GM12878 (cell line): ENCODE results near the gene FDXR. TPM values are rescaled to one million over a fixed set of nuclear protein-coding genes. Genes with fewer than 3 reads are reported as not detected.

ENCODE experiments used
- ATAC-seq: fragments of 200-7000 bp; cut with Tn5 transposase; 3 replicates; pipeline ENCODE4 v1.9.1; 2020; ENCODE audit warnings: mild to moderate bottlenecking, moderate library complexity
- BruUV-seq: library from RNA; stranded (reverse); fragments of 400-500 nt; replicated peaks from 2 replicates; lab custom pipeline; 2021; lab: Mats Ljungman, UMichigan
- CTCF ChIA-PET: fragments of 300-600 bp; sonication (Branson Sonifier 250); formaldehyde crosslinking; extraction: SDS; loops from one replicate; lab custom pipeline; 2021; ENCODE audit warnings: inconsistent platforms; lab: Yijun Ruan, JAX
- POLR2A ChIA-PET: fragments of 350-600 bp; formaldehyde crosslinking; extraction: SDS; loops from one replicate; lab custom pipeline; 2021; ENCODE audit warnings: inconsistent platforms; lab: Charles Lee
- RAD21 ChIA-PET: fragments of 300-600 bp; sonication (Branson Sonifier 250); formaldehyde crosslinking; loops from one replicate; lab custom pipeline; 2023; ENCODE audit warnings: antibody characterized with exemption; ENCODE audit not compliant: unreplicated experiment; lab: Charles Lee
- SMC1A ChIA-PET: fragments of 300-600 bp; sonication (Branson Sonifier 250); formaldehyde crosslinking; loops from one replicate; lab custom pipeline; 2023; ENCODE audit not compliant: unreplicated experiment, uncharacterized antibody; lab: Charles Lee
- DNase-seq: peaks from one replicate; pipeline ENCODE4 v3.0.0-alpha.2; 2011; ENCODE audit warnings: low read depth, low spot score
- FAIRE-seq: peaks from 3 replicates; lab custom pipeline; 2011; peaks lifted over from hg19 to GRCh38; lab: Jason Lieb, UNC
- H2AFZ ChIP-seq: 2 replicates; pipeline ENCODE4 v1.6.0; 2011; ENCODE audit warnings: low read depth, low read length, control low read depth; ENCODE audit not compliant: control insufficient read depth
- H3K27ac ChIP-seq: 2 replicates; pipeline ENCODE4 v1.5.1; 2011; ENCODE audit warnings: control low read depth; ENCODE audit not compliant: control insufficient read depth, insufficient read depth
- H3K27me3 ChIP-seq, 2 experiments: replicated peaks in 1 of 2; 2 replicates each; pipeline versions ENCODE4 v1.6.0 to v1.6.1; 2011; ENCODE audit warnings: low read length in 1 of 2; ENCODE audit not compliant: control insufficient read depth in 2 of 2, insufficient read depth in 2 of 2
- H3K36me3 ChIP-seq, 2 experiments: 2 replicates each; pipeline ENCODE4 v1.5.1; 2011; ENCODE audit warnings: low read length in 1 of 2; ENCODE audit not compliant: control insufficient read depth in 2 of 2, insufficient read depth in 2 of 2
- H3K4me1 ChIP-seq: 2 replicates; pipeline ENCODE4 v1.6.1; 2011; ENCODE audit warnings: mild to moderate bottlenecking, low read length, moderate library complexity, mixed read lengths; ENCODE audit not compliant: control insufficient read depth, insufficient read depth
- H3K4me2 ChIP-seq: 2 replicates; pipeline ENCODE4 v1.6.0; 2011; ENCODE audit warnings: control low read depth; ENCODE audit not compliant: control insufficient read depth, insufficient read depth
- H3K4me3 ChIP-seq: fragments of 200-600 bp; sonication (generic); 2 replicates; pipeline ENCODE4 v1.5.1; 2016
- H3K79me2 ChIP-seq: 2 replicates; pipeline ENCODE4 v1.6.0; 2011; ENCODE audit warnings: low read length; ENCODE audit not compliant: control insufficient read depth, insufficient read depth
- H3K9ac ChIP-seq: 2 replicates; pipeline ENCODE4 v1.8.0; 2011; ENCODE audit warnings: low read length, control low read depth, mixed read lengths; ENCODE audit not compliant: control insufficient read depth, insufficient read depth
- H3K9me3 ChIP-seq: replicated peaks from 3 replicates; pipeline ENCODE4 v1.5.1; 2011; ENCODE audit warnings: mild to moderate bottlenecking, low read length; ENCODE audit not compliant: control insufficient read depth, insufficient read depth
- H4K20me1 ChIP-seq: 2 replicates; pipeline ENCODE4 v1.6.0; 2011; ENCODE audit not compliant: control insufficient read depth, insufficient read depth
- BHLHE40 ChIP-seq, 2 experiments: fragments of 450-650 bp in 1 of 2; IDR thresholded peaks; 2 replicates each; pipeline ENCODE4 v1.6.1; 2011 to 2017; ENCODE audit warnings: low read depth in 2 of 2, borderline replicate concordance in 1 of 2, improper control_type of control experiment in 1 of 2, low read length in 1 of 2, mild to moderate bottlenecking in 1 of 2
- FOXM1 ChIP-seq: IDR thresholded peaks from 2 replicates; pipeline ENCODE4 v1.6.1; 2012; ENCODE audit warnings: low read depth, mild to moderate bottlenecking, inconsistent platforms, low read length, moderate library complexity
- PAX8 ChIP-seq: fragments of 450-650 bp; IDR thresholded peaks from 2 replicates; pipeline ENCODE4 v1.6.1; 2017; ENCODE audit warnings: mild to moderate bottlenecking, moderate library complexity
- SMAD5 ChIP-seq: IDR thresholded peaks from 2 replicates; pipeline ENCODE4 v1.6.1; 2016; ENCODE audit warnings: antibody characterized with exemption, low read depth
- SPI1 ChIP-seq: IDR thresholded peaks from 2 replicates; pipeline ENCODE4 v1.6.1; 2011; ENCODE audit warnings: low read depth, mild to moderate bottlenecking, low read length, moderate library complexity, borderline replicate concordance; ENCODE audit not compliant: insufficient read depth
- WGBS: methylation state at CpG from one replicate; pipeline ENCODE4 v1.1.6; 2016; ENCODE audit warnings: low lambda C conversion rate; ENCODE audit not compliant: insufficient replicate concordance, insufficient coverage; ENCODE audit errors: missing lambda C conversion rate; 5-methylcytosine and 5-hydroxymethylcytosine counted together
- in situ Hi-C: fragments of 300-500 bp; cut with MboI; formaldehyde crosslinking; loops from 9 replicates; pipeline ENCODE4 v1.14.3; 2018; ENCODE audit warnings: mixed read lengths
- intact Hi-C: fragments of 100-400 bp; cut with micrococcal nuclease; formaldehyde crosslinking; loops from one replicate; pipeline ENCODE4 v1.14.2; 2022; ENCODE audit not compliant: unreplicated experiment
- polyA plus RNA-seq, 11 experiments: library from polyadenylated mRNA; depleted of rRNA in 4 of 11; unstranded in 6 of 11; stranded (reverse) in 5 of 11; fragments of >200 nt; fragmentation: Nextera tagmentation in 4 of 11; fragmentation: Illumina TruSeq in 1 of 11; extraction: Ambion mirVana in 4 of 11; extraction: Trizol in 1 of 11; gene quantifications; 1 replicate in 1 of 11; 2 replicates in 10 of 11; pipeline versions ENCODE4 v1.2.1 to v1.2.3, GENCODE V29; 2011 to 2016; ENCODE audit warnings: inconsistent platforms in 2 of 11, missing spikeins in 2 of 11, low read depth in 1 of 11
- total RNA-seq, 4 experiments: library from RNA; depleted of rRNA in 3 of 4; stranded (reverse); fragments of >200 nt in 3 of 4; fragmentation: Illumina TruSeq in 1 of 4; extraction: Trizol in 1 of 4; gene quantifications; 2 replicates each; pipeline versions ENCODE4 v1.2.1 to v1.2.3, GENCODE V29; 2013 to 2021
- TF ChIP-seq, protein P1 (sequence below): fragments of 450-650 bp; formaldehyde crosslinking; IDR thresholded peaks from 2 replicates; pipeline ENCODE4 v1.5.0; 2022; ENCODE audit warnings: mild to moderate bottlenecking, missing genetic modification characterization

FDXR gene
- total and polyA plus RNA-seq, 10 of the 15 experiments (the other 5 are each of a cell fraction or from before 2014, with no cell fraction given), result 0.85 to 162 (median 48.2) TPM

DNA sequence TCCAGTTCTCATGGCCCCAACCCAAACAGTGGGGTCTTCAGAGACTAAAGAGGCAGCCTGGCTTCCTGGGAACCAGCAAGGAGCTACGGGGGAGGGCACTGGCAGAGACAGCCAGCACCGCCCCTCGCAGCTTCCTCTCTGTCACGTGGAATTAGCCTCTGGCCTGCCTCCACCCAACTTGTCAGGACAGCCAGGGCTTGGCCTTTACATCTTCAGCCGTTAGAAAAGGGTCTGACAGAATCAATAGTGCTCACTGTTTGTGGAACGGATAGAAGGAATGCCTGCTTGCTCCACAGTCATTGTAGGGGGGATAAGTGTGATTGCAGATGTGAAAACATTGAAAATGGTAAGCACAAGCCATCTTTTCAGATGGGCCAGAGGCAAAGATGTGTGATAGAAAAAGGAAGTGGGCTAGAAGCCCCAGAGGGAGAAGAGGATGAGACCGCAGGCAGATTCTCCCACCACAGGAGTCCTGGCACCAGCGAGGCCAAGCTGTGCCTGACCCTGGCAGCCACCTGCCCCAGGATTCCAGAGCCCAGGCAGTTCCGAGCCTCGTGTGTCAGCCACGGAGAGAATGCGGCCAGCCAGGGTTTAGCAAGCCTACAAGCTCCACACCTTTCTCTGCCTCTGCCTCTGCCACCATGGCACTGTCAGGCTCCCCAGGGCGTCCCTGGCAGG is 31.7 kb downstream of the FDXR start:
- Histone ChIP-seq H3K9ac (no peak overlapping the region), H3K4me3 (no peak overlapping the region), H3K4me2 (no peak overlapping the region), H3K27me3 (no peaks in the 10 kb centered on the region), H3K27ac (no peak overlapping the region), H3K4me1 (peaks cover 4% of the 10 kb centered on the region), H3K36me3 (no peaks in the 10 kb centered on the region; a peak in 1 of 4 replicates), H4K20me1 (no peaks in the 10 kb centered on the region), H2AFZ (no peak overlapping the region), H3K79me2 (no peaks in the 10 kb centered on the region), H3K9me3 (no peaks in the 10 kb centered on the region)
- ChIA-PET CTCF (interaction anchor here (1.0 to 2.2 kb wide), 4 partner anchors 21 to 50 kb away, joined by 3 to 9 read pairs (median 6); no protein-coding TSS in a partner anchor), POLR2A (no interaction called here), RAD21 (no interaction called here), SMC1A (interaction anchor here (0.9 to 1.3 kb wide), 2 partner anchors 21 to 24 kb away, joined by 4 read pairs; no protein-coding TSS in a partner anchor)
- no peak for TF ChIP-seq SMAD5
- TF ChIP-seq, protein P1, sequence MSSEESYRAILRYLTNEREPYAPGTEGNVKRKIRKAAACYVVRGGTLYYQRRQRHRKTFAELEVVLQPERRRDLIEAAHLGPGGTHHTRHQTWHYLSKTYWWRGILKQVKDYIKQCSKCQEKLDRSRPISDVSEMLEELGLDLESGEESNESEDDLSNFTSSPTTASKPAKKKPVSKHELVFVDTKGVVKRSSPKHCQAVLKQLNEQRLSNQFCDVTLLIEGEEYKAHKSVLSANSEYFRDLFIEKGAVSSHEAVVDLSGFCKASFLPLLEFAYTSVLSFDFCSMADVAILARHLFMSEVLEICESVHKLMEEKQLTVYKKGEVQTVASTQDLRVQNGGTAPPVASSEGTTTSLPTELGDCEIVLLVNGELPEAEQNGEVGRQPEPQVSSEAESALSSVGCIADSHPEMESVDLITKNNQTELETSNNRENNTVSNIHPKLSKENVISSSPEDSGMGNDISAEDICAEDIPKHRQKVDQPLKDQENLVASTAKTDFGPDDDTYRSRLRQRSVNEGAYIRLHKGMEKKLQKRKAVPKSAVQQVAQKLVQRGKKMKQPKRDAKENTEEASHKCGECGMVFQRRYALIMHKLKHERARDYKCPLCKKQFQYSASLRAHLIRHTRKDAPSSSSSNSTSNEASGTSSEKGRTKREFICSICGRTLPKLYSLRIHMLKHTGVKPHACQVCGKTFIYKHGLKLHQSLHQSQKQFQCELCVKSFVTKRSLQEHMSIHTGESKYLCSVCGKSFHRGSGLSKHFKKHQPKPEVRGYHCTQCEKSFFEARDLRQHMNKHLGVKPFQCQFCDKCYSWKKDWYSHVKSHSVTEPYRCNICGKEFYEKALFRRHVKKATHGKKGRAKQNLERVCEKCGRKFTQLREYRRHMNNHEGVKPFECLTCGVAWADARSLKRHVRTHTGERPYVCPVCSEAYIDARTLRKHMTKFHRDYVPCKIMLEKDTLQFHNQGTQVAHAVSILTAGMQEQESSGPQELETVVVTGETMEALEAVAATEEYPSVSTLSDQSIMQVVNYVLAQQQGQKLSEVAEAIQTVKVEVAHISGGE (CRISPR knock-in tag), result no peak
- no peak for TF ChIP-seq PAX8
- no peak for TF ChIP-seq BHLHE40 (IDR thresholded peaks at IDR 0.05; ENCODE audit: borderline replicate concordance in 1 of 2, low read depth in 2 of 2, low read length in 1 of 2)
- TF ChIP-seq FOXM1, result no peak
- TF ChIP-seq SPI1, result peak; percentile 62; the same call in 1 of the 2 replicates
- intact Hi-C loops (no loop called here), in situ Hi-C loops (no loop called here)
- WGBS, result 28% methylated on average over 13 of the region's 13 CpGs
- DNase-seq, result no peak
- peak; percentile 63 for ATAC-seq
- BruUV-seq, result no TSS peak
- FAIRE-seq, result no peak
